HG03442 (cell line): Measurements from ENCODE around the gene GPR135.
"Not testable (repeated sequence)": the region's sequence is repeated elsewhere in the genome, so short reads cannot be mapped to it uniquely, and the experiment has no call there.

ENCODE experiments used
- ATAC-seq: cut with Tn5 transposase; IDR thresholded peaks from one replicate; pipeline ENCODE4 v1.9.1; 2021; ENCODE audit warnings: mild to moderate bottlenecking, moderate library complexity; ENCODE audit not compliant: unreplicated experiment

Gene GPR135

GRCh38 chr14:59478540-59478939 lies 13.4 kb upstream of the GPR135 start:
- no peak for ATAC-seq

- ATAC-seq: no peak
Measured at GRCh38 chr14:59475709-59476108, 10.5 kb upstream of the GPR135 start.

- no peak for ATAC-seq
Measured at GRCh38 chr14:59474172-59474571, 9.0 kb upstream of the GPR135 start.

- ATAC-seq: peak; percentile 59
Measured at GRCh38 chr14:59464486-59465315, 479 bp downstream of the GPR135 start.

GRCh38 chr14:59463787-59464485 lies 1.2 kb downstream of the GPR135 start:
- ATAC-seq: peak; percentile 22

GRCh38 chr14:59461891-59462290 lies 3.3 kb downstream of the GPR135 start:
- no peak for ATAC-seq

- ATAC-seq: no peak
Measured at GRCh38 chr14:59460378-59460777, 4.8 kb downstream of the GPR135 start.

- no peak for ATAC-seq
Measured at GRCh38 chr14:59458486-59458885, 6.7 kb downstream of the GPR135 start.

GRCh38 chr14:59455411-59455810 lies 9.8 kb downstream of the GPR135 start:
- no peak for ATAC-seq

- ATAC-seq: no peak
Measured at GRCh38 chr14:59454139-59454538, 11.0 kb downstream of the GPR135 start.

- no peak for ATAC-seq
Measured at GRCh38 chr14:59451849-59452248, 13.3 kb downstream of the GPR135 start.

GRCh38 chr14:59450716-59451115 lies 14.5 kb downstream of the GPR135 start:
- no peak for ATAC-seq

- ATAC-seq: not testable (repeated sequence)
Measured at GRCh38 chr14:59448673-59449072, 16.5 kb downstream of the GPR135 start.

- no peak for ATAC-seq
Measured at GRCh38 chr14:59439256-59439965, 25.8 kb downstream of the GPR135 start.

- no peak for ATAC-seq
Measured at GRCh38 chr14:59438195-59438647, 27.0 kb downstream of the GPR135 start.

GRCh38 chr14:59435987-59436386 lies 29.2 kb downstream of the GPR135 start:
- ATAC-seq: no peak

GRCh38 chr14:59435101-59435500 lies 30.1 kb downstream of the GPR135 start:
- ATAC-seq: no peak

- no peak for ATAC-seq
Measured at GRCh38 chr14:59429790-59430189, 35.4 kb downstream of the GPR135 start.

- ATAC-seq: no peak
Measured at GRCh38 chr14:59428581-59429012, 36.6 kb downstream of the GPR135 start.

GRCh38 chr14:59427653-59428580 lies 37.3 kb downstream of the GPR135 start:
- no peak for ATAC-seq
